GM18505 (cell line): ENCODE measurements around the gene APPBP2.

Experiments
- ATAC-seq: cut with Tn5 transposase; IDR thresholded peaks from one replicate; pipeline ENCODE4 v1.9.1; 2021; ENCODE audit not compliant: unreplicated experiment
- POLR2A ChIP-seq: IDR thresholded peaks from 4 replicates; pipeline ENCODE4 v1.6.1; 2011; ENCODE audit warnings: borderline replicate concordance; ENCODE audit not compliant: insufficient read depth, insufficient read length; ENCODE audit errors: extremely low read depth

Gene APPBP2

DNA sequence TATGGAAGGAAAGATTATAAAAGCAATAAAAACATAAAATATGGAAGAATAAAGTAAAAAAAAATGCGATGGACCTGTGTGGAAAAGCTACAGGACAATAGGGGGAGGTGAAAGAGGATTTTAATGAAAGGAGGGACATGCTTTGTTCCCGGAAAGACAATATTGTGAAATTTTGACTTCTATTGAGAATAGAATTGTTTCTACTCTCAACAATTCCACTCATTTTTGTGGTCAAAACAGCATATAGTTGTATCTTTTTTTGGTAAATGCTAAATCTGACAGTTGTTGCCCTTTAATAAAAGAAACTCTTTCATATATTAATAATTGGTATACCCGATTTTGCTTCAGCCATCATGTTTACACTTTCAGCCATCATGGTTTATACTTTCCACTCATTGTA is 22.9 kb upstream of the APPBP2 start:
- no peak for ATAC-seq
- TF ChIP-seq POLR2A: no peak

DNA sequence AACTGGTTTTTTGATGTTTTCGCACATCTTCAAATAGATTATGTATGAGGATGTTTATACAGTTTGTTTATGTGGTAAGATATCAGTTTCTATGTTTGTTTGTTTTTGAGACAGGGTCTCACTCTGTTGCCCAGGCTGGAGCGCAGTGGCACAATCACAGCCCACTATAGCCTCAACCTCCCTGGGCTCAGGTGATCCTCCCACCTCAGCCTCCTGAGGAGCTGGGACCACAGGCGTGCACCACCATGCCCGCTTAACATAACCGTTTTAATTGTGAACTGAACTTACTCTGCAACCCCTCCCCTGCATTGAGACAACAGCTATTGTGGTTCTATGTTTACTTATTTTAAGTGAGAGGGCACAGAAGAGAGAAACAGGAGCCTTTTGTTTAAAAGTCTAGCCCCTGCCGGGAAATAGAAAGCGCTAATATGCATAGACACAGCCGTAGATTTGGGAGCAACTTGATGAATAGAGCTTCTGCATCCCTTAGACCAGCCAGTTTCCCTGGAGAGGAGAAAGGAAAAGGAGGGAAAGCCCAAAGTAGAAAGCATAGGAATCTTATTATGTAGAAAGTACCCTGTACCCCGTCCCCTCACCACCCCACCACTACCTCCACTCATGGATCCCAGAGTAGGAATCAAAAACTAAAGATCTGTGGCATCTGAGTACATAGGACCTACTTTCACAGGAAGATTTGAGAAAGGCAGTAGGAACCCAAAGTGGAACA is 19.6 kb upstream of the APPBP2 start:
- ATAC-seq: no peak
- no peak for TF ChIP-seq POLR2A

DNA sequence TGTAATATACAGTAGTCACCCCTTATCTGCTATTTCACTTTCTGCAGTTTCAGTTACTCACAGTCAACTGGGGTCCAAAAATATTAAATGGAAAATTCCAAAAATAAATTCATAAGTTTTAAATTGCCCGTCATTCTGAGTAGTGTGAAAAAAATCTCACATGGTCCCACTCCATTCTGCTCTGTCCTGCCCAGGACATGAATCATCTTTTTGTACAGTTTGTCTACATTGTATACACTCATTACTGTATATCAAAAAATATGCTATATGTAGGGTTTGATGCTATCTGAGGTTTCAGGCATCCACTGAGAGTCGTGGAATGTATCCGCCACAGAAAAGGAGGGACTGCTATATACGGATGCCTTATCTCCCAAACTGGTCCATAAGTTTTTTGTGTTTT is 16.0 kb upstream of the APPBP2 start:
- no peak for ATAC-seq
- TF ChIP-seq POLR2A: no peak

DNA sequence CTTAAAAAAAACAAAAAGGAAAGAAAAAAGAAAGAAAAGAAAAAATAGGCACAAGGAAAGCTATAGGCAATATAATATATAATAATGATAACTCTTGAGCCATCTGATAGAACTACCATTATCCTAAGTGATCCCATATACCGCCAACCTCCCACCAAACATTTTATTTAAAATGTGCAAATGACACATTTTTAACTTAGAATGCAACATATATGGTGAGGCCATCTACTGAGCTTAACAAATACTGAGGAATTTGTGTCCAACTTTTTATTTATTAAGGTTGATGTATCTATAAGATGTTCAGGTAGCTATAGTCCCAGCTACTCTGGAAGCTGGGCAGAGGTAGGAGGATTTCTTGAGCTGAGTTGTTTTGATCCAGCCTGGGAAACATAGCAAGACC is 14.4 kb upstream of the APPBP2 start:
- no peak for TF ChIP-seq POLR2A
- no peak for ATAC-seq

DNA sequence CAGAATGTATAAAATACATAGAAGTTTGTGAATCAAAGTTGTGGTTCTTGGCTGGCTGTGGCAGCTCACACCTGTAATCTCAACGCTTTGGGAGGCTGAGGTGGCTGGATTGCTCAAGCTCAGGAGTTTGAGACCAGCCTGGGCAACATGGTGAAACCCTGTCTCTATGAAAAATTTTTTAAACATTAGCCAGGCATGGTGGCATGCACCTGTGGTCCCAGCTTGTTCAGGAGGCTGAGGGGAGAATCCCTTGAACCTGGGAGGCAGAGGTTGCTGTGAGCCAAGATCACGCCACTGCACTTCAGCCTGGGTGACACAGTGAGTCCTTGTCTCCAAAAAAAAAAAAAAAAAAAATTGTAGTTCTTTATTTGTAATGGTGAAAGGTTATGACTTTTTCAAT is 13.8 kb upstream of the APPBP2 start:
- no peak for TF ChIP-seq POLR2A
- ATAC-seq: no peak

DNA sequence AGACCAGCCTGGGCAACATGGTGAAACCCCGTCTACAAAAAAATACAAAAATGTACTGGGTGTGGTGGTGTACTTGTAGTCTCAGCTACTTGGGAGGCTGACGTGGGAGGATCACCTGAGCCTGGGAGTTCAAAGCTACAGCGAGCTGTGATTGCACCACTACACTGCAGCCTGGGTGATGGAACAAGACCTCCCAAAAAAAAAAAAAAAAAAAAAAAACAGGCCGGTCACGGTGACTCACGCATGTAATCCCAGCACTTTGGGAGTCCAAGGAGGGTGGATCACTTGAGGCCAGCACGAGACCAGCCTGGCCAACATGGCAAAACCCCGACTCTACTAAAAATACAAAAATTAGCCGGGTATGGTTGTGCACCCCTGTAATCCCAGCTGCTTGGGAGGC is 12.7 kb upstream of the APPBP2 start:
- ATAC-seq: no peak
- TF ChIP-seq POLR2A: no peak

DNA sequence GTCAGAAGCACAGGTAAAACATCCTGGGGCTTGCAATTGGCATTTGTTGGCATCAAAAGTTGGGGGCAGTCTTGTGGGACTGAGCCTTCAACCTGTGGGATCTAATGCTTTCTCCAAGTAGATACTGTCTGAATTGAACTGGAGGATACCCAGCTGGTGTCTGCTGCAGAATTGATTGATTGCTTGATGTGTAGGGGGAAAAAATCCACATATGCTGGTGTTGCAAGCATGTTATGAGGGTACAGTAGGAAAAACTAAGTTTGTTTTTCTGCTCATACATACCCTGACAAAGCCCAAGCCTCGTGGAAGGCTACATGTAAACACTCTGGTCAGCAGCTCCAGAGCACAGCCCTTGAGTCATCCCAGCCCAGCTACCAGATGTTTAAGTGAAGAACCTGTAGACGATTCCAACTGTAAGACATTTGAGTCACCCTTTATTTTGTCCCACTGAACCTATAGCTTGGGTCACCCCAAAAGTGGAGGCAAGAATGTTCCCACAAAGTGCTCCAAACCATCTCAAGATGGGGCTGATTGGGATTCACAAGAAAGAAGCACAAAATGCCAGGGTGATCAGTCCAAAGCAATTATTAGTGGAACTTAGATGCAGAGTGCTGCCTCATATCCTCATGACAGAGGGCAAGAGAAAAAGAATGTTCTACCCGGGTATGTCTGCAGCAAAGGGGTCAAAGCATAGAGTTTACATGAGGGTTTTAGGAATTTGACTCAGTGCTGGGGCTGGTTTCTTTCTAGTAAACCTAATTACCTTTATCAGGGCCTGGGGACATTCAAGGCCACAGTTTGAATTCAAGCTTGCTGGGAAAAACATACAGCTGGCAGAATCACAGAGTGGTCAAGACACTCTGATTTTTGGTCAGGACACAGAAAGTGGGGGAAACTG is 9.6 kb upstream of the APPBP2 start:
- no peak for ATAC-seq
- no peak for TF ChIP-seq POLR2A

DNA sequence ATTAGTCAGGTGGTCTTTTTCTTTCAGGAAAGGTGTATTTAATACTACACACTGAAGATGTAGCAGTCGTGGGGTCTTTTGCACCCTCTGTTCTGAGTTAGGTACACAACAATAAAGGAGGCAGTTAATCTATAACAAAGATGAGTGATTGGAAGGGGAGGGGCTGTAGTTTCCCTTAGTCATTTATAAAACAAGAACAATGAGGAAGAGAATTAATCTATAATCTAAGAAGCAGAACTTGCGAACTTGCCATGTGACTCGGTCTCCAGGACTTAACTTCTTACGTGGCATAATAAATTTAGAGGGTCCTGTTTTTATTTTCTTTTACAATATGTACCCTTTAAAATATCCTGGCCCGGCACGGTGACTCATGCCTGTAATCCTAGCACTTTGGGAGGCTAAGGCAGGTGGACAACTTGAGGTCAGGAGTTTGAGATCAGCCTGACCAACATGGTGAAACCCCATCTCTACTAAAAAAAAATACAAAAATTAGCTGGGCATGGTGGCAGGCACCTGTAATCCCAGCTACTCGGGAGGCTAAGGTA is 8.6 kb upstream of the APPBP2 start:
- ATAC-seq: no peak
- no peak for TF ChIP-seq POLR2A

DNA sequence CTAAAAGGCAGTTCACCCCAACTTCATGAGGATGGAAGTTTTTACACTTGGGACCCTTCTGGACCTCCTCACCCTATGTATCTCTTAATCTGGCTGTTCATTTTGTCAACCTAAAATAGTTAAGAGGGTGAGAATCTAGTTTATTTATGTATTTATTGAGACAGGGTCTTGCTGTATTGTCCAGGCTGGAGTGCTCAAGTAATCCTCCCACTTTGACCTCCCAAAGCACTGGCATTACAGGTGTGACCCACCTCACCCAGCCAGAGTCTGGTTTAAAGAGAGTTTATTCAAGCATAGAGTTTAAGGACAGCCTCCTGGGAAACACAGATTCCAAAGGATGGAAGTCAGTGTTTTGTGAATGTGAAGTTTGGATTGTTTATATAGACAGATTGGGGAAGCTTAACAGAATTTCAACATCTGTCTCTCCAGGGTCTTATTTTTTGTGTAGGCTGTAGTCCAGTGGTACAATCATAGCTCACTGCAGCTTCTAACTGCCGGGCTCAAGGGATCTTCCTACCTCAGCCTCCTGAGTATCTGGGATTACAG is 8.0 kb upstream of the APPBP2 start:
- ATAC-seq: no peak
- no peak for TF ChIP-seq POLR2A

DNA sequence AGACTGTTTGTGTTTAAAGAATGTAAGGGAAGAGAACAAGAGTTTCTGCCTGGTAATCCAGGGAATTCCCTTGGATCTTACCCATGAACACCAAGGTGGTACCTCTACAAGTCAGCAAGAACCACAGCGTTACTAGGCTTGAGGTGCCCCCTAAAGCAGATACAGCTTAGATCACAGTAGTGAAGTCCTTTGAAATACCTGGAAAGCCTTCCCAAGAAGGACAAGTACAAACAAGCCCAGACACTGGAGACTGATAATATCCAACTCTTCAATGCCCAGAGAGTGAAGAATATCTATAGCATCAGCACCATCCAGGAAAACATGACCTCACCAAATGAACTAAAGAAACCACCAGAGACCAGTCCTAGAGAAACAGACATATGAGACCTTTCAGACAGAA is 3.8 kb upstream of the APPBP2 start:
- TF ChIP-seq POLR2A: no peak
- no peak for ATAC-seq

DNA sequence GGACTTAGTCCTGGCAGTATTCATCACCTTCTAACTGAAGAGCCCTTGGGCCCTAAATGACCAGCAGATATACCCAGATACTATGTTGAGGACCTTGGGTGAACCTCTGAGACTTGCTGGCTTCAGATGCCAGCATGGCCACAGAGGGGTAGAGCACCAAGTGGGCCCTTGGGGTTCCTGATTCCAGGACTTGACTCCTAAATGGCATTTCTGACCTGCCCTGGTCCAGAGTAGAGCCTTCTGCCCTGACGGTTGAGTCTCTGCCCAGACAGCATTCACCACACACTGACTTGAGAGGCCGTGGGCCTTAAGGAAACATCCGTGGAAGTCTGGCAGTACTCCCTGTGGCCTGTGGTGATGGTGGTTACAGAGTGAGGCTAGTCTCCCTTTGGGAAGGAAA is 2.8 kb upstream of the APPBP2 start:
- ATAC-seq: no peak
- TF ChIP-seq POLR2A: no peak

DNA sequence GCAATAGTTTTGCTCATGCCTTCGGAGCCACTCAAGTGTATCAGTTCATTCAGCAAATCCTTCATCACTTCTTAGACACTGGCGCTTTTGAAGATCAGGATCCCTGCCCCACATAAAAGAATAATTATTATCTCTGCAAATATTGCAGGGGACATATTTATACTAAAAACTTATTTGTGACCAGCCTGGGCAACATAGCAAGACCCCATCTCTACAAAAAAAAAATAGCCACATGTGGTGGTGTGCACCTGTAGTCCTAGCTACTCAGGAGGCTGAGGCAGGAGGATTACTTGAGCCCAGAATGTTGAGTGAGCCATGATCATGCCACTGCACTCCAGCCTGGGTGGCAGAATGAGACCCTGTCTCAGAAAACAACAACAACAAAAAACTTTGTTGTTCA is 1.7 kb upstream of the APPBP2 start:
- no peak for ATAC-seq
- no peak for TF ChIP-seq POLR2A

DNA sequence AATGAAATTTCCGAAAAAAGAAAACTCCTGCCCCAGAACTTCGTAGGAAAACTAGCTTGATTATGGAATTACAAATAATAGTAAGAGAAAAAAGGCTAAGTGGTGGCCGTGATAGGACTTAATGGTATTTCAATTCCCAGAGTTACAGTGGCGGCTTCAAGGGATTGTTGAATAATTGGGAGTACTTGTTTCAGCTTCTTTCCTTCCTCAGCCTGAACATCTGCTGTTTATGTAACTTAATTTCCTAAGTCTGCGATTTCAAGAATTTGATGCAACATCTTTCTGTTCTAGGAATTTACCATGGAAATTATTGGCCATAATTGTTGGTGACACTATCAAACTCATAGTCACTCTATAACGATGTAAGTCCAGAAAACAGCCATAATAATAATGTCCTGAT is 684 bp upstream of the APPBP2 start:
- no peak for TF ChIP-seq POLR2A
- no peak for ATAC-seq

DNA sequence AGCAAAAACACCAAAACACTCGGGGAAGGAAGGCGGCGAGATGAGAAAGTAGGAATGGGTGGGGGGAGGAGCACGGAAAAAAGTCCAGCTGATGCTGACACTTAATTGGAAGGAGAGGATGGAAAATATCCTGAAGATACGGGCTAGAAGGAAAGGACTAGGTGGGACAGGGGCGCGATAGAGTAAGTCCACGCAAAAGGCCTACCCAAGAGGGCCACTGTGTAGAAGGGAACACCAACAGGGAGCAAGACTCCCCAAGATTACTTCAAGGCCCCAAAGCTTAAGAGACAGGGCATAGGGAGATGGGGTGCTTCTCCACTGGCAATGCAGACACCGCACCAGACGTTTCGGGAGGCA is 736 bp downstream of the APPBP2 start:
- no peak for ATAC-seq
- no peak for TF ChIP-seq POLR2A

DNA sequence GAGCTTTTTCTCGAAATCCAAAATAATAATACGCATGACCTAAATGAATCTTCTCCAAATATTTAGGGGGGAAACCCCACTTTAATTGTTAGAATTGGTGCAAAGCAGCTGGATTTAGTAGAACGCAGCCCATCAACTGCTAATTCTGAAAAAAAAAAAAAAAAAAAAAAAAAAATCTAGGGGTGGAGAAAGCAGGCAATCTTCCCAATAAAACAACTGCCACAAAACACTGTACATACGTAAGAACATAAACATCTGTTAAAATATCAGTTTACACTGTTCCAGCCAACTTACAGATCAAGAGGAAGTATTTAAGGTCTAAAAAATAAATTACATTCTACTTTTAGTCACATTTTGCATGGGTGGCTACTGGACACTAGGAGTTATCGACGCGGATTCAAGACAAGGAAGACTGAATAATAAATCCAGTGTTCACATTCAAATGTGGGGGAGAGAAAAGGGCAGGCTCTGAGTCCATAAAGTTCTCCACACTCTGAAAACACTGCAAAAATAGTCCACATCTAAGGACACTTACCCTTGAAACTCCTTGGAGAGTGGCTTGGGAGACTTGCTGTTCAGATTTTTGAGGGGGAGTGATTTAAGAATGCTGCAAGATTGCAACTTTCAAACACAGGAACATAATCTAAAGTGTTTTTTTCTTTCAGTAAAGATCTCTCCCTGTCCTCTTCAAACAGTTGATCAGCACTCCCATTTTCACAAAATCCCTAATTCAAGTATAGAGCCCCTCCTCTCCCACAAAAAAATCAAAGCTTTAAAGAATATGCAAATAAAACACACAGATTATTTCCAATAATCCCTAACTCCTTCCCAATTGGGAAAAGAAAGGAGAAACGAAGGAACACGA is 1.3 kb downstream of the APPBP2 start:
- no peak for TF ChIP-seq POLR2A
- ATAC-seq: no peak
